Measurements from ENCODE around the gene ARHGAP26.

- TF ChIP-seq CTCF (IDR thresholded peaks at IDR 0.05): no peak
- TF ChIP-seq POLR2A (IDR thresholded peaks at IDR 0.05): no peak
Measured at GRCh38 chr5:142819825-142820224, 49.6 kb downstream of the ARHGAP26 start.
